Activated T-cell treated with anti-CD3 and anti-CD28 coated beads, Interleukin-2, amount 50 U/mL, for 4 hours (primary cell): Measurements from ENCODE around the gene BRINP1. TPM values are rescaled to one million over a fixed set of nuclear protein-coding genes. Genes with fewer than 3 reads are reported as not detected.
"Not testable (repeated sequence)": the region's sequence is repeated elsewhere in the genome, so short reads cannot be mapped to it uniquely, and the experiment has no call there.

Experiments used
- ATAC-seq, 2 donors: fragments of 200-7000 bp; cut with Tn5 transposase; one replicate each; pipeline ENCODE4 v1.10.0; 2021
- DNase-seq: peaks from one replicate; pipeline ENCODE4 v3.0.0-alpha.2; 2020
- H3K27me3 Mint-ChIP-seq: one replicate; pipeline ENCODE4 v1.8.0; 2021; ENCODE audit warnings: low read depth, mixed read lengths
- H3K36me3 Mint-ChIP-seq: one replicate; pipeline ENCODE4 v1.8.0; 2022; ENCODE audit warnings: mixed read lengths; ENCODE audit not compliant: insufficient read depth
- H3K4me1 Mint-ChIP-seq: one replicate; pipeline ENCODE4 v1.8.0; 2021; ENCODE audit warnings: low read depth, mixed read lengths
- H3K4me3 Mint-ChIP-seq: one replicate; pipeline ENCODE4 v1.8.0; 2021; ENCODE audit warnings: mild to moderate bottlenecking, moderate library complexity, mixed read lengths
- H3K9me3 Mint-ChIP-seq: one replicate; pipeline ENCODE4 v1.8.0; 2021; ENCODE audit warnings: mixed read lengths
- total RNA-seq, 3 donors: library from RNA; stranded (reverse); gene quantifications; one replicate each; pipeline ENCODE4 v1.2.1, GENCODE V29; 2021

The BRINP1 gene
- total RNA-seq, 3 donors from 2014 or later, result not detected

DNA sequence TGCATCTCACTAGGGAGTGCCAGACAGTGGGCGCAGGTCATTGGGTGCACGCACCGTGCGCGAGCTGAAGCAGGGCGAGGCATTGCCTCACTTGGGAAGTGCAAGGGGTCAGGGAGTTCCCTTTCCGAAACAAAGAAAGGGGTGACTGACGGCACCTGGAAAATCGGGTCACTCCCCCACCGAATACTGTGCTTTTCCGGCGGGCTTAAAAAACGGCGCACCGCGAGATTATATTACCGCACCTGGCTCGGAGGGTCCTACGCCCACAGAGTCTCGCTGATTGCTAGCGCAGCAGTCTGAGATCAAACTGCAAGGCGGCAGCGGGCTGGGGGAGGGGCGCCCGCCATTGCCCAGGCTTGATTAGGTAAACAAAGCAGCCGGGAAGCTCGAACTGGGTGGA is 200.0 kb downstream of the BRINP1 start:
- not testable (repeated sequence) for ATAC-seq

DNA sequence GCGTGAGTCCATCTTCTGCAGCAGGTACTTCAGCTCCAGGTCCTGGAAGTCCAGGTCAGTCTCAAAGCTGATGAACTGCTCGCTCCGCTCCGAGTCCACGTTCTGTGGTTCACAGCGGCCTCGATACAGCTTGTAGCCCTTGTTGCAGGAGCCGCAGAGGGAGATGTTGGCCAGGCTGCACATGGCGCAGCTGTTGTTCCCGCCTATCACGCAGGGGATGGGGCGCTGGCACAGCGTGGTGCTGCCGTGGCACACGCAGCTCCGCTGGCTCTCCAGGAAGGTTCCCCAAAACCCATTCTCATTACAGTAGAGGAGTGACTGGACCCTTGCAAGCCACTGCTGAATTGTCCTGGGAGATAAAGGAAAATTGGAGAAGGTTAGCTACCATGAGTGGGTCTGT is 201.4 kb downstream of the BRINP1 start:
- ATAC-seq, result no peak
- no peak for DNase-seq
- H3K27me3 Mint-ChIP-seq, result peaks cover 6% of the 10 kb centered on the region
- peaks cover 11% of the 10 kb centered on the region for H3K9me3 Mint-ChIP-seq
- H3K4me3 Mint-ChIP-seq, result no peak overlapping the region
- H3K4me1 Mint-ChIP-seq, result no peaks in the 10 kb centered on the region
- no peaks in the 10 kb centered on the region for H3K36me3 Mint-ChIP-seq

More for the DNA sequence above, 200.0 kb downstream of the BRINP1 start:
- H3K4me1 Mint-ChIP-seq, H3K4me3 Mint-ChIP-seq, H3K27me3 Mint-ChIP-seq, DNase-seq, H3K36me3 Mint-ChIP-seq: not testable (repeated sequence)
- H3K9me3 Mint-ChIP-seq, result peaks cover 11% of the 10 kb centered on the region

GRCh38 chr9:119167267-119167666 is 202.0 kb downstream of the BRINP1 start:
- no peaks in the 10 kb centered on the region for H3K4me1 Mint-ChIP-seq
- no peak overlapping the region for H3K4me3 Mint-ChIP-seq
- H3K9me3 Mint-ChIP-seq, result peaks cover 11% of the 10 kb centered on the region
- ATAC-seq, result no peak
- H3K36me3 Mint-ChIP-seq, result no peaks in the 10 kb centered on the region
- no peak for DNase-seq
- H3K27me3 Mint-ChIP-seq, result peaks cover 6% of the 10 kb centered on the region

- Mint-ChIP-seq H3K36me3 (no peaks in the 10 kb centered on the region), H3K4me1 (no peaks in the 10 kb centered on the region), H3K27me3 (peaks cover 6% of the 10 kb centered on the region), H3K4me3 (no peak overlapping the region), H3K9me3 (peaks cover 11% of the 10 kb centered on the region)
- DNase-seq, result no peak
- ATAC-seq, result no peak
Observed at GRCh38 chr9:119166096-119166495, 203.1 kb downstream of the BRINP1 start.

- no peak for DNase-seq
- ATAC-seq, result no peak
- no peaks in the 10 kb centered on the region for H3K36me3 Mint-ChIP-seq
- peaks cover 6% of the 10 kb centered on the region for H3K27me3 Mint-ChIP-seq
- H3K9me3 Mint-ChIP-seq, result peaks cover 11% of the 10 kb centered on the region
- no peak overlapping the region for H3K4me3 Mint-ChIP-seq
- H3K4me1 Mint-ChIP-seq, result no peaks in the 10 kb centered on the region
Observed at GRCh38 chr9:119165131-119165530, 204.1 kb downstream of the BRINP1 start.

DNA sequence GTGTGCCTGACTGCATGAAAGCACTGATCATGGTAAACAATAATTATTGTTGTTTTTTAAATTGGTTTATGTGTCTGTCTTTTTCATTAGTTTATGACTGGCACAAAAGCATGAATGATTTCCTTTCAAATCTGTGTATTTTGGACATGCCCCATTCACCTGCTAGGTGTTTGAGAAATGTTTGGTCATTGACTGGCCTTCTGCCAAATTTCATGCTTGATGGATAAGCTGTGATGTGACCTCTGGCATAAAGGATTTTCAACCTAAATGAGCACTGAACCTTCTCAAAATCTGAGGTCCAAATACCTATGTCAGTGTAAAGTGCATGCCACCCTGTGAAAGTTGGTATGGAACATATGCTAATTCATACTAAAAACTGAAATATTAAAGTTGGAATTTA is 204.5 kb downstream of the BRINP1 start:
- Mint-ChIP-seq H3K4me1 (no peaks in the 10 kb centered on the region), H3K4me3 (no peak overlapping the region), H3K9me3 (peaks cover 11% of the 10 kb centered on the region), H3K36me3 (no peaks in the 10 kb centered on the region), H3K27me3 (peaks cover 6% of the 10 kb centered on the region)
- ATAC-seq (no peak), DNase-seq (no peak)

- DNase-seq (no peak), ATAC-seq (no peak)
- H3K4me1 Mint-ChIP-seq, result no peaks in the 10 kb centered on the region
- no peak overlapping the region for H3K4me3 Mint-ChIP-seq
- H3K27me3 Mint-ChIP-seq, result no peaks in the 10 kb centered on the region
- no peaks in the 10 kb centered on the region for H3K36me3 Mint-ChIP-seq
- peaks cover 4% of the 10 kb centered on the region for H3K9me3 Mint-ChIP-seq
Observed at GRCh38 chr9:119160551-119160950, 208.7 kb downstream of the BRINP1 start.

- Mint-ChIP-seq H3K36me3 (no peaks in the 10 kb centered on the region), H3K27me3 (no peaks in the 10 kb centered on the region), H3K4me3 (no peak overlapping the region), H3K9me3 (peaks cover 4% of the 10 kb centered on the region), H3K4me1 (no peaks in the 10 kb centered on the region)
- DNase-seq, result no peak
- ATAC-seq, result no peak
Observed at GRCh38 chr9:119159386-119159785, 209.8 kb downstream of the BRINP1 start.

GRCh38 chr9:119157196-119157595 is 212.0 kb downstream of the BRINP1 start:
- H3K27me3 Mint-ChIP-seq, result no peaks in the 10 kb centered on the region
- no peak overlapping the region for H3K4me3 Mint-ChIP-seq
- no peaks in the 10 kb centered on the region for H3K36me3 Mint-ChIP-seq
- H3K4me1 Mint-ChIP-seq, result no peaks in the 10 kb centered on the region
- no peak for ATAC-seq
- no peak for DNase-seq
- H3K9me3 Mint-ChIP-seq, result peaks cover 4% of the 10 kb centered on the region

DNA sequence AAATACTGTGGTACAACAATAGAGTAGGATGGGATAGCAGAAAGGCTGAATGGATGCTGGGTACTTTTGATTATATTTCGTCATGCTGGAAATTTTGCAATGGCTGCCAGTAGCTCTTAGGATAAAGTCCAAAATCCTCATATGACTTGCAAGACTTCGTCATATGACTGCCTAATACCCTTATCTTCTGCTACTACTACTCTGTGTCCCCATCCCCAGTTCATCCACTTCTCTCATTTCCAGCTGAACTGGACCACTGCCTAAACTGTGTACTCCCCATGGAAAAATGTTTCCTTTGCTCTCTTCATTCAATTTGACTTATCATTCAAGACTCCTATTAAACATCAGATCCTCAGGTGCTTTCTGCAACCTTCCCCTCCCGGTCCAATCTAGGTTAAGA is 212.9 kb downstream of the BRINP1 start:
- peaks cover 4% of the 10 kb centered on the region for H3K9me3 Mint-ChIP-seq
- DNase-seq (no peak), ATAC-seq (no peak)
- H3K36me3 Mint-ChIP-seq, result no peaks in the 10 kb centered on the region
- H3K4me3 Mint-ChIP-seq, result no peak overlapping the region
- H3K27me3 Mint-ChIP-seq, result no peaks in the 10 kb centered on the region
- H3K4me1 Mint-ChIP-seq, result no peaks in the 10 kb centered on the region

DNA sequence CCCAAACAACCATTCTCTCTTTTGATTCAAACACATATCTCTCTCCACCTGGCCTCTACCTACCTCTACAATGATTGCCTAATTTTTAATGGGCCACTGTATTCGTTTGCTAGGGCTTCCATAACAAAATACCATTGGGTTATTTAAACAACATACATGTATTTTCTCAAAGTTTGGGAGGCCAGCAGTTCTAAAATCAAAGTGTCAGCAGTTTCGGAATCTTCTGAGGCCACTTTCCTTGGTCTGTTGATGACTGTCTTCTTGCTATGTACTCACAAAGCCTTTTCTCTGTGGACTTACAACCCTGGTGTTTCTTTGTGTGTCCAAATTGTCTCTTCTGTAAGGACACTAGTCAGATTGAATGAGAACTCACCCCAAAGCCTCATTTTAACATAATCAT is 214.7 kb downstream of the BRINP1 start:
- H3K27me3 Mint-ChIP-seq, result no peaks in the 10 kb centered on the region
- no peak for ATAC-seq
- H3K4me1 Mint-ChIP-seq, result no peaks in the 10 kb centered on the region
- peaks cover 4% of the 10 kb centered on the region for H3K9me3 Mint-ChIP-seq
- no peaks in the 10 kb centered on the region for H3K36me3 Mint-ChIP-seq
- no peak for DNase-seq
- H3K4me3 Mint-ChIP-seq, result no peak overlapping the region

- ATAC-seq (no peak), DNase-seq (no peak)
- Mint-ChIP-seq H3K27me3 (no peaks in the 10 kb centered on the region), H3K4me3 (no peak overlapping the region), H3K36me3 (no peaks in the 10 kb centered on the region), H3K4me1 (no peaks in the 10 kb centered on the region), H3K9me3 (peaks cover 4% of the 10 kb centered on the region)
Observed at GRCh38 chr9:119153402-119153801, 215.8 kb downstream of the BRINP1 start.

DNA sequence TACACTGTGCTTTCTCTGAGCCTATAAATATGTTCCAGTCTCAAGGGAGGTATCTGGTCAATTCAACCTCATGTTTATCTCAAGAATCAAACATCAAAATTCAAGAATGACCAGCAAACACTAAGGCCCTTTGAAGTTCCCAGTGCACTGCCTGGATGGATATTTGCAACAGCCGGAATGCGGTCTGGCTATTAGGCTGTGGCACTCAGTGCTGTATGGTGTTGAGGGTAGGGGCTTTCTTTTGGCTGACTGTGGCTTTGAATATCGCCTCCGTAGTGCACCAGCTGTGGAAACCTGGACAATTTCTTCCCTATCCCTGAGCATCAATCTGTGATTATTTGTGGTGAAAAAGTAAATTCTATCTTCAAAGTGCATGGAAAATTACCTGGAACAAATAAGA is 220.4 kb downstream of the BRINP1 start:
- ATAC-seq (no peak), DNase-seq (no peak)
- Mint-ChIP-seq H3K27me3 (no peaks in the 10 kb centered on the region), H3K36me3 (no peaks in the 10 kb centered on the region), H3K4me3 (no peak overlapping the region), H3K4me1 (no peaks in the 10 kb centered on the region), H3K9me3 (no peaks in the 10 kb centered on the region)

DNA sequence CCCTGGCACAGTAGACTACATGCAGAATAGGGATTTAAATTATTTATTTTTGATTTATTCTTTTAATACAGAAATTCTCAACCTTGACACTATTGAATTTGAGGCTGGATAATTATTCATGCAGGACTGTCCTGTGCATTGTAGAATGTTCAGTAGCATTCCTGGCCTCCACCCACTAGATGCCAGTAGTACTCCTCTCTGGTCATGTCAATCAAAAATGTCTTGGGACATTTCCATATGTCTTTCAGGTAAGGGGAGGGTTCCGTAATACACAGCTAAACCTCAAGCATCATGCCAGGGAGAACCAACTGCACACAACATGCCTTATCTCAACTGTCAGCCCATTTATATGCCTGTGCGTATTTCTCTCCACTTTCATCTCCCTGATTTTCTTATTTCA is 231.8 kb downstream of the BRINP1 start:
- ATAC-seq (no peak), DNase-seq (no peak)
- no peaks in the 10 kb centered on the region for H3K36me3 Mint-ChIP-seq
- no peaks in the 10 kb centered on the region for H3K27me3 Mint-ChIP-seq
- peaks cover 7% of the 10 kb centered on the region for H3K9me3 Mint-ChIP-seq
- H3K4me1 Mint-ChIP-seq, result no peaks in the 10 kb centered on the region
- no peak overlapping the region for H3K4me3 Mint-ChIP-seq

DNA sequence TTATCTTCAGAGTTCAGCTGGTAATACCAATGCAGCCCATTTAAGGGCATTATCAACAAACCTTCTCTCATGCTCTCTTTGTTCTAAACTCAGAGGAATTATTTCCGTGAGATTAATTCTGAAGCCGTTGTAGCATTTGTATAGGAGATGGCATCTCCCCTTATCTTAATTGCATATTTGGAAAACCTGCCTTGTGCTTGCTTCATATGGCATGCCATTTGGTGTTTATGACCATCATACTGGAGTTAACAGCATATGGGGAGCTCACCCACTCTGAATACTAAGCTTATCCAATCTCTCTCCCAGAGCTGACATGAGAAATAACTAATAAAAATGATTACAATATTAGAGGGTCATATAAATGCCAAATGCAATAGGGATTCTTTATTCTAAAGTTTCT is 243.2 kb downstream of the BRINP1 start:
- Mint-ChIP-seq H3K27me3 (no peaks in the 10 kb centered on the region), H3K9me3 (peaks cover 6% of the 10 kb centered on the region), H3K4me1 (no peaks in the 10 kb centered on the region), H3K36me3 (no peaks in the 10 kb centered on the region), H3K4me3 (no peak overlapping the region)
- DNase-seq (no peak), ATAC-seq (no peak)

DNA sequence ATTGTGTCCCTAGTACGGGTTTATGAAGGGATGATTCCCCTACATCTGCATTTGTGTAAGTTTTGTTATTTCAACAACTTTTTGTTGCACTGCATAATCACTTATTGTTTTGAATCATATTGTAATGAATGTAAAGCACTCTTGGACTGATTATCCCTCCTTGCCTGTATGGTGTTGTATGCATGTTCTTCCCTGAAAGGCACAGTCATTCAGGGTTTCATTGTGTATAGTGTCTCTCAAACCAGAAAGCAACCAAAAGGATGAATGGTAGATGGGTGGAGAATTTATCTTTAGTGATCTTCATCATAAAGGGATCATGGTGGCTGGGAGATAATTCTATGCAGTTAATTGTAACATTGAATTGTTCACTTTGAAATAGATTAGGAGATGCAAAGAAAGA is 247.3 kb downstream of the BRINP1 start:
- Mint-ChIP-seq H3K4me1 (no peaks in the 10 kb centered on the region), H3K36me3 (no peaks in the 10 kb centered on the region), H3K9me3 (peaks cover 6% of the 10 kb centered on the region), H3K4me3 (no peak overlapping the region), H3K27me3 (no peaks in the 10 kb centered on the region)
- no peak for ATAC-seq
- no peak for DNase-seq
